ENCODE data around the gene CLMN. TPM values are rescaled to one million over a fixed set of nuclear protein-coding genes. Genes with fewer than 3 reads are reported as not detected.
A peak's percentile ranks its signal among the peaks of the same experiment; 100 is the strongest.
"Not testable (repeated sequence)": the region's sequence is repeated elsewhere in the genome, so short reads cannot be mapped to it uniquely, and the experiment has no call there.

The CLMN gene
- total RNA-seq, 1 donor from 2014 or later = 117 TPM

- TF ChIP-seq CTCF (IDR thresholded peaks at IDR 0.05; ENCODE audit: unreplicated experiment) = no peak
- Mint-ChIP-seq H3K4me3 (no peak overlapping the region), H3K4me1 (no peaks in the 10 kb centered on the region), H3K9me3 (peaks cover 19% of the 10 kb centered on the region), H3K27me3 (ENCODE audit: low read depth) (no peaks in the 10 kb centered on the region), H3K27ac (no peak overlapping the region), H3K36me3 (peaks cover 68% of the 10 kb centered on the region)
- DNase-seq (ENCODE audit: low spot score in 2 of 2, unreplicated experiment in 2 of 2) = no peak
These were observed 115.0 kb downstream of the CLMN start for GRCh38 chr14:95204705-95205104.

- peaks cover 14% of the 10 kb centered on the region for H3K4me1 Mint-ChIP-seq
- H3K27ac Mint-ChIP-seq; DNase-seq (ENCODE audit: low spot score in 2 of 2, unreplicated experiment in 2 of 2); H3K27me3 Mint-ChIP-seq (ENCODE audit: low read depth); H3K4me3 Mint-ChIP-seq: not testable (repeated sequence)
- H3K36me3 Mint-ChIP-seq = peaks cover 60% of the 10 kb centered on the region
- peaks cover 19% of the 10 kb centered on the region for H3K9me3 Mint-ChIP-seq
These were observed 118.0 kb downstream of the CLMN start for GRCh38 chr14:95201745-95202144.

- Mint-ChIP-seq H3K27ac (peak overlapping the region; percentile 26), H3K9me3 (peaks cover 12% of the 10 kb centered on the region), H3K4me3 (no peak overlapping the region), H3K27me3 (ENCODE audit: low read depth) (no peaks in the 10 kb centered on the region), H3K4me1 (peaks cover 27% of the 10 kb centered on the region), H3K36me3 (peaks cover 48% of the 10 kb centered on the region)
- TF ChIP-seq CTCF (IDR thresholded peaks at IDR 0.05; ENCODE audit: unreplicated experiment) = no peak
- no peak for DNase-seq (ENCODE audit: low spot score in 2 of 2, unreplicated experiment in 2 of 2)
These were observed 119.3 kb downstream of the CLMN start for GRCh38 chr14:95200404-95200803.

GRCh38 chr14:95199298-95199983, 120.3 kb downstream of the CLMN start:
- no peak for DNase-seq (ENCODE audit: low spot score in 2 of 2, unreplicated experiment in 2 of 2)
- peaks cover 33% of the 10 kb centered on the region for H3K4me1 Mint-ChIP-seq
- H3K4me3 Mint-ChIP-seq = no peak overlapping the region
- H3K9me3 Mint-ChIP-seq = peaks cover 4% of the 10 kb centered on the region
- H3K27me3 Mint-ChIP-seq (ENCODE audit: low read depth) = no peaks in the 10 kb centered on the region
- peak overlapping the region; percentile 47 for H3K27ac Mint-ChIP-seq
- TF ChIP-seq CTCF (IDR thresholded peaks at IDR 0.05; ENCODE audit: unreplicated experiment) = no peak
- H3K36me3 Mint-ChIP-seq = peaks cover 42% of the 10 kb centered on the region

- no peak for TF ChIP-seq CTCF (IDR thresholded peaks at IDR 0.05; ENCODE audit: unreplicated experiment)
- no peak for DNase-seq (ENCODE audit: low spot score in 2 of 2, unreplicated experiment in 2 of 2)
- peaks cover 1% of the 10 kb centered on the region for H3K27me3 Mint-ChIP-seq (ENCODE audit: low read depth)
- H3K4me1 Mint-ChIP-seq = peaks cover 36% of the 10 kb centered on the region
- H3K27ac Mint-ChIP-seq = peak overlapping the region; percentile 74
- peaks cover 41% of the 10 kb centered on the region for H3K36me3 Mint-ChIP-seq
- no peak overlapping the region for H3K4me3 Mint-ChIP-seq
- no peaks in the 10 kb centered on the region for H3K9me3 Mint-ChIP-seq
These were observed 121.4 kb downstream of the CLMN start for GRCh38 chr14:95198320-95198719.

- Mint-ChIP-seq H3K27ac (peak overlapping the region; percentile 87), H3K9me3 (no peaks in the 10 kb centered on the region), H3K4me1 (peaks cover 37% of the 10 kb centered on the region), H3K36me3 (peaks cover 36% of the 10 kb centered on the region), H3K27me3 (ENCODE audit: low read depth) (peaks cover 1% of the 10 kb centered on the region), H3K4me3 (no peak overlapping the region)
- DNase-seq (ENCODE audit: low spot score in 2 of 2, unreplicated experiment in 2 of 2) = no peak
- no peak for TF ChIP-seq CTCF (IDR thresholded peaks at IDR 0.05; ENCODE audit: unreplicated experiment)
These were observed 122.2 kb downstream of the CLMN start for GRCh38 chr14:95197551-95197950.

All from mesothelial cell of epicardium (in vitro differentiated cells).